Liver (tissue), 3 donors: ENCODE measurements around the gene RERE.

Source experiments
- ATF3 ChIP-seq: IDR thresholded peaks from 2 replicates; pipeline ENCODE4 v1.6.1; 2016; ENCODE audit warnings: antibody characterized with exemption
- CTCF ChIP-seq: fragments of 150-350 bp; IDR thresholded peaks from 2 replicates; pipeline ENCODE4 v1.5.1; 2017; ENCODE audit warnings: improper control_type of control experiment, low read depth, low read length; ENCODE audit not compliant: missing input control
- RAD21 ChIP-seq, 2 donors: IDR thresholded peaks; 2 replicates each; pipeline ENCODE4 v1.6.1; 2016; ENCODE audit warnings: antibody characterized with exemption in 2 of 2, mild to moderate bottlenecking in 2 of 2
- SP1 ChIP-seq: IDR thresholded peaks from 2 replicates; pipeline ENCODE4 v1.6.1; 2018; ENCODE audit warnings: antibody characterized with exemption, mild to moderate bottlenecking
- TAF1 ChIP-seq: conservative IDR thresholded peaks from 2 replicates; pipeline ENCODE4 v1.6.1; 2016; ENCODE audit warnings: antibody characterized with exemption, mild to moderate bottlenecking
- donor health status: healthy.
- donor health status: healthy.

GRCh38 chr1:8345621-8346415, 471.6 kb downstream of the RERE start:
- no peak for TF ChIP-seq TAF1
- no peak for TF ChIP-seq CTCF
- no peak for TF ChIP-seq ATF3
- no peak for TF ChIP-seq RAD21 (IDR thresholded peaks at IDR 0.05)
- no peak for TF ChIP-seq SP1
